Measurements from ENCODE around the gene UAP1L1. TPM values are rescaled to one million over a fixed set of nuclear protein-coding genes. Genes with fewer than 3 reads are reported as not detected.
"Not testable (repeated sequence)": the region's sequence is repeated elsewhere in the genome, so short reads cannot be mapped to it uniquely, and the experiment has no call there.

UAP1L1 gene
- total RNA-seq, 2 donors from 2014 or later: 2.6 to 4.5 TPM

- Mint-ChIP-seq H3K4me1 (no peaks in the 10 kb centered on the region), H3K36me3 (ENCODE audit: low read depth) (no peaks in the 10 kb centered on the region), H3K9me3 (no peaks in the 10 kb centered on the region), H3K4me3 (no peak within 1 kb of the TSS), H3K27me3 (ENCODE audit: insufficient read depth) (peaks cover 13% of the 10 kb centered on the region), H3K27ac (no peak within 1 kb of the TSS)
- Histone ChIP-seq H3K27me3 (ENCODE audit: control insufficient read depth, insufficient read depth, low read length, poor library complexity, severe bottlenecking) (peaks cover 16% of the 10 kb centered on the region), H3K9ac (ENCODE audit: extremely low read depth, low read length, poor library complexity, severe bottlenecking) (no peak within 1 kb of the TSS), H3K4me3 (ENCODE audit: low read length) (no peak within 1 kb of the TSS), H3K9me3 (ENCODE audit: control insufficient read depth, low read length) (no peaks in the 10 kb centered on the region), H3K27ac (ENCODE audit: low read depth, low read length) (no peak within 1 kb of the TSS), H3K36me3 (ENCODE audit: control insufficient read depth, insufficient read depth, low read length) (no peaks in the 10 kb centered on the region), H3K4me1 (ENCODE audit: control insufficient read depth, insufficient read depth, low read length) (no peaks in the 10 kb centered on the region)
- DNase-seq: no peak
- WGBS, 2 experiments (ENCODE audit: insufficient coverage in 1 of 2, insufficient read length in 1 of 2): 86 to 90% methylated on average over 4 to 16 of the region's 16 CpGs
- TF ChIP-seq, protein P1, sequence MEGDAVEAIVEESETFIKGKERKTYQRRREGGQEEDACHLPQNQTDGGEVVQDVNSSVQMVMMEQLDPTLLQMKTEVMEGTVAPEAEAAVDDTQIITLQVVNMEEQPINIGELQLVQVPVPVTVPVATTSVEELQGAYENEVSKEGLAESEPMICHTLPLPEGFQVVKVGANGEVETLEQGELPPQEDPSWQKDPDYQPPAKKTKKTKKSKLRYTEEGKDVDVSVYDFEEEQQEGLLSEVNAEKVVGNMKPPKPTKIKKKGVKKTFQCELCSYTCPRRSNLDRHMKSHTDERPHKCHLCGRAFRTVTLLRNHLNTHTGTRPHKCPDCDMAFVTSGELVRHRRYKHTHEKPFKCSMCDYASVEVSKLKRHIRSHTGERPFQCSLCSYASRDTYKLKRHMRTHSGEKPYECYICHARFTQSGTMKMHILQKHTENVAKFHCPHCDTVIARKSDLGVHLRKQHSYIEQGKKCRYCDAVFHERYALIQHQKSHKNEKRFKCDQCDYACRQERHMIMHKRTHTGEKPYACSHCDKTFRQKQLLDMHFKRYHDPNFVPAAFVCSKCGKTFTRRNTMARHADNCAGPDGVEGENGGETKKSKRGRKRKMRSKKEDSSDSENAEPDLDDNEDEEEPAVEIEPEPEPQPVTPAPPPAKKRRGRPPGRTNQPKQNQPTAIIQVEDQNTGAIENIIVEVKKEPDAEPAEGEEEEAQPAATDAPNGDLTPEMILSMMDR (conservative IDR thresholded peaks at IDR 0.05): no peak
These were observed 45.2 kb upstream of the UAP1L1 start, which contains the start of gene FUT7 for GRCh38 chr9:137031904-137032640. Gene FUT7 (minus strand): TSS chr9:137032088. CDS start chr9:137031991, 97 bp downstream.

- WGBS, 2 experiments (ENCODE audit: insufficient coverage in 1 of 2, insufficient read length in 1 of 2): 93 to 94% methylated on average over 5 to 10 of the region's 10 CpGs
- H3K36me3 ChIP-seq (ENCODE audit: control insufficient read depth, insufficient read depth, low read length): no peaks in the 10 kb centered on the region
- Mint-ChIP-seq H3K27me3 (ENCODE audit: insufficient read depth) (peaks cover 10% of the 10 kb centered on the region), H3K27ac (no peak overlapping the region), H3K9me3 (no peaks in the 10 kb centered on the region), H3K4me3 (no peak overlapping the region), H3K36me3 (ENCODE audit: low read depth) (peaks cover 4% of the 10 kb centered on the region), H3K4me1 (no peaks in the 10 kb centered on the region)
- H3K27me3 ChIP-seq (ENCODE audit: control insufficient read depth, insufficient read depth, low read length, poor library complexity, severe bottlenecking): peaks cover 12% of the 10 kb centered on the region
- H3K4me1 ChIP-seq (ENCODE audit: control insufficient read depth, insufficient read depth, low read length): no peaks in the 10 kb centered on the region
- no peak overlapping the region for H3K4me3 ChIP-seq (ENCODE audit: low read length)
- no peaks in the 10 kb centered on the region for H3K9me3 ChIP-seq (ENCODE audit: control insufficient read depth, low read length)
- TF ChIP-seq, protein P1 (conservative IDR thresholded peaks at IDR 0.05): no peak
- no peak overlapping the region for H3K27ac ChIP-seq (ENCODE audit: low read depth, low read length)
- no peak overlapping the region for H3K9ac ChIP-seq (ENCODE audit: extremely low read depth, low read length, poor library complexity, severe bottlenecking)
- no peak for DNase-seq
These were observed 44.5 kb upstream of the UAP1L1 start for GRCh38 chr9:137032858-137033257.

- not testable (repeated sequence) for H3K36me3 Mint-ChIP-seq (ENCODE audit: low read depth); H3K9me3 Mint-ChIP-seq; H3K9ac ChIP-seq (ENCODE audit: extremely low read depth, low read length, poor library complexity, severe bottlenecking); H3K27ac Mint-ChIP-seq; H3K27me3 Mint-ChIP-seq (ENCODE audit: insufficient read depth); H3K4me3 Mint-ChIP-seq; H3K36me3 ChIP-seq (ENCODE audit: control insufficient read depth, insufficient read depth, low read length); H3K4me3 ChIP-seq (ENCODE audit: low read length); H3K27ac ChIP-seq (ENCODE audit: low read depth, low read length); H3K4me1 Mint-ChIP-seq; DNase-seq; H3K9me3 ChIP-seq (ENCODE audit: control insufficient read depth, low read length); H3K4me1 ChIP-seq (ENCODE audit: control insufficient read depth, insufficient read depth, low read length)
- peaks cover 11% of the 10 kb centered on the region for H3K27me3 ChIP-seq (ENCODE audit: control insufficient read depth, insufficient read depth, low read length, poor library complexity, severe bottlenecking)
- WGBS, 2 experiments (ENCODE audit: insufficient coverage in 1 of 2, insufficient read length in 1 of 2): 92 to 95% methylated on average over 3 to 5 of the region's 5 CpGs
These were observed 43.8 kb upstream of the UAP1L1 start for GRCh38 chr9:137033481-137033880.
